K562 (cell line): ENCODE results near the gene PTPN1. TPM values are rescaled to one million over a fixed set of nuclear protein-coding genes. Genes with fewer than 3 reads are reported as not detected.

ENCODE experiments used
- ATAC-seq: fragments of 200-7000 bp; cut with Tn5 transposase; 3 replicates; pipeline ENCODE4 v1.9.1; 2020; ENCODE audit warnings: moderate library complexity
- BruUV-seq: library from RNA; stranded (reverse); fragments of 400-500 nt; replicated peaks from 2 replicates; lab custom pipeline; 2021; lab: Mats Ljungman, UMichigan
- CTCF ChIA-PET: fragments of 300-600 bp; formaldehyde crosslinking; extraction: SDS; loops from one replicate; lab custom pipeline; 2021; ENCODE audit warnings: low intra/inter-chr PET ratio; lab: Yijun Ruan, JAX
- POLR2A ChIA-PET: fragments of 300-600, 350-650 bp; sonication (Branson Sonifier 250); formaldehyde crosslinking; extraction: SDS; loops from one replicate; lab custom pipeline; 2021; ENCODE audit warnings: antibody characterized with exemption, inconsistent platforms; lab: Yijun Ruan, JAX
- DNase-seq, 4 experiments: peaks; one replicate each; pipeline versions ENCODE4 v3.0.0 to v3.0.0-alpha.2; 2011 to 2018; ENCODE audit warnings: low spot score in 3 of 4, mixed read lengths in 3 of 4; ENCODE audit errors: extremely low read depth in 1 of 4
- FAIRE-seq: peaks from 2 replicates; lab custom pipeline; 2011; peaks lifted over from hg19 to GRCh38; lab: Jason Lieb, UNC
- H2AFZ ChIP-seq: 2 replicates; pipeline ENCODE4 v1.6.0; 2011; ENCODE audit warnings: low read depth, low read length, control low read depth, inconsistent platforms
- H3K27ac ChIP-seq: fragments of 200-600 bp; 3 replicates; pipeline ENCODE4 v1.8.0; 2011; ENCODE audit warnings: low read depth, mild to moderate bottlenecking, control low read depth, inconsistent platforms, low read length, moderate library complexity, mixed read lengths; ENCODE audit errors: extremely low read depth
- H3K27me3 ChIP-seq, 2 experiments: fragments of 300-600 bp in 1 of 2; 2 replicates in 1 of 2; 3 replicates in 1 of 2; pipeline versions ENCODE4 v1.6.0 to v1.8.0; 2011; ENCODE audit warnings: inconsistent platforms in 2 of 2, low read length in 2 of 2, mild to moderate bottlenecking in 1 of 2, mixed read lengths in 1 of 2, moderate library complexity in 1 of 2; ENCODE audit not compliant: control insufficient read depth in 2 of 2, insufficient read depth in 2 of 2
- H3K36me3 ChIP-seq: fragments of 300-600 bp; 3 replicates; pipeline ENCODE4 v1.8.0; 2011; ENCODE audit warnings: mild to moderate bottlenecking, low read length, inconsistent platforms; ENCODE audit not compliant: control insufficient read depth, insufficient read depth
- H3K4me1 ChIP-seq, 2 experiments: fragments of 200-600 bp in 1 of 2; replicated peaks in 1 of 2; 2 replicates in 1 of 2; 3 replicates in 1 of 2; pipeline versions ENCODE4 v1.5.1 to v1.8.0; 2011; ENCODE audit warnings: inconsistent platforms in 2 of 2, low read length in 2 of 2, mild to moderate bottlenecking in 1 of 2, mixed read lengths in 1 of 2, moderate library complexity in 1 of 2; ENCODE audit not compliant: control insufficient read depth in 2 of 2, insufficient read depth in 2 of 2
- H3K4me2 ChIP-seq: 2 replicates; pipeline ENCODE4 v1.6.1; 2011; ENCODE audit warnings: low read length, control low read depth, inconsistent platforms, mixed read lengths; ENCODE audit not compliant: insufficient read depth
- H3K4me3 ChIP-seq: fragments of 200-600 bp; sonication (generic), shearing (Covaris generic); 2 replicates; pipeline ENCODE4 v1.5.1; 2016; ENCODE audit warnings: control low read depth, inconsistent platforms
- H3K79me2 ChIP-seq: fragments of 200-600 bp; 3 replicates; pipeline ENCODE4 v1.8.0; 2011; ENCODE audit warnings: low read length, inconsistent platforms; ENCODE audit not compliant: control insufficient read depth, insufficient read depth
- H3K9ac ChIP-seq, 2 experiments: 2 replicates each; pipeline versions ENCODE4 v1.6.0 to v1.6.1; 2011; ENCODE audit warnings: low read depth in 2 of 2, low read length in 2 of 2, control low read depth in 1 of 2, inconsistent platforms in 1 of 2, mild to moderate bottlenecking in 1 of 2, mixed read lengths in 1 of 2; ENCODE audit not compliant: insufficient read depth in 1 of 2
- H3K9me1 ChIP-seq: one replicate; pipeline ENCODE4 v1.6.0; 2011; ENCODE audit warnings: inconsistent platforms, mild to moderate bottlenecking, low read length, moderate library complexity; ENCODE audit not compliant: control insufficient read depth, insufficient read depth
- H3K9me3 ChIP-seq: replicated peaks from 2 replicates; pipeline ENCODE4 v1.5.1; 2011; ENCODE audit warnings: low read depth, low read length, inconsistent platforms; ENCODE audit not compliant: control insufficient read depth, insufficient read depth
- H4K20me1 ChIP-seq: replicated peaks from 2 replicates; pipeline ENCODE4 v1.6.1; 2011; ENCODE audit warnings: low read length, inconsistent platforms, mixed read lengths; ENCODE audit not compliant: control insufficient read depth, insufficient read depth
- ARID2 ChIP-seq: fragments of 450-650 bp; IDR thresholded peaks from 2 replicates; pipeline ENCODE4 v1.6.1; 2017; ENCODE audit warnings: antibody characterized with exemption, mild to moderate bottlenecking
- CBX8 ChIP-seq: fragments of 200-600 bp; sonication (generic); IDR thresholded peaks from 2 replicates; pipeline ENCODE4 v1.6.1; 2012; ENCODE audit warnings: borderline replicate concordance, mixed run types, low read depth, mild to moderate bottlenecking, moderate library complexity, mixed read lengths, low read length, control low read depth, inconsistent platforms; ENCODE audit not compliant: poor library complexity, severe bottlenecking; ENCODE audit errors: extremely low read depth
- FIP1L1 ChIP-seq: fragments of 200-400 bp; formaldehyde crosslinking; IDR thresholded peaks from 2 replicates; pipeline ENCODE4 v1.6.1; 2018; ENCODE audit warnings: mild to moderate bottlenecking, low read depth, low read length; ENCODE audit not compliant: poor library complexity, severe bottlenecking
- SETDB1 ChIP-seq: IDR thresholded peaks from one replicate; pipeline ENCODE4 v1.6.1; 2012; ENCODE audit warnings: low read length, control low read depth, inconsistent platforms
- SMARCA4 ChIP-seq: fragments of 450-650 bp; IDR thresholded peaks from 2 replicates; pipeline ENCODE4 v1.6.1; 2016
- ZNF24 ChIP-seq: fragments of 450-650 bp; IDR thresholded peaks from 2 replicates; pipeline ENCODE4 v1.6.1; 2016
- ZNF696 ChIP-seq: fragments of 250-450 bp; sonication (Bioruptor Pico); conservative IDR thresholded peaks from 2 replicates; pipeline ENCODE4 v1.4.0; 2020; ENCODE audit warnings: mild to moderate bottlenecking, moderate library complexity
- WGBS: fragments of 100-300 bp; shearing (Covaris generic); methylation state at CpG from one replicate; pipeline ENCODE4 v1.1.6; 2016; ENCODE audit warnings: low coverage, mixed read lengths; ENCODE audit not compliant: insufficient coverage; ENCODE audit errors: missing lambda C conversion rate; 5-methylcytosine and 5-hydroxymethylcytosine counted together
- in situ Hi-C: fragments of 300-500 bp; cut with MboI; formaldehyde crosslinking; loops from 4 replicates; pipeline ENCODE4 v1.15.0; 2018; ENCODE audit warnings: inconsistent platforms, mixed read lengths
- intact Hi-C: fragments of 100-400 bp; cut with micrococcal nuclease; formaldehyde crosslinking; loops from 2 replicates; pipeline ENCODE4 v1.14.2; 2022
- polyA plus RNA-seq, 8 experiments: library from polyadenylated mRNA; depleted of rRNA in 4 of 8; stranded (reverse) in 5 of 8; unstranded in 3 of 8; fragments of >200 nt; fragmentation: Nextera tagmentation in 2 of 8; fragmentation: Illumina TruSeq in 1 of 8; extraction: Ambion mirVana in 2 of 8; extraction: Trizol in 1 of 8; gene quantifications; 2 replicates each; pipeline versions ENCODE4 v1.2.1 to v1.2.3, GENCODE V29; 2011 to 2014; ENCODE audit warnings: inconsistent platforms in 1 of 8, missing spikeins in 1 of 8
- total RNA-seq, 7 experiments: library from RNA; depleted of rRNA in 6 of 7; stranded (reverse); fragments of >200 nt in 6 of 7; fragmentation: Illumina TruSeq in 2 of 7; extraction: Trizol in 2 of 7; gene quantifications; 2 replicates each; pipeline versions ENCODE4 v1.2.1 to v1.2.3, GENCODE V29; 2011 to 2021; ENCODE audit warnings: low replicate concordance in 1 of 7
- TF ChIP-seq, protein P1 (sequence below), 3 experiments: IDR thresholded peaks in 2 of 3; conservative IDR thresholded peaks in 1 of 3; 2 replicates each; pipeline ENCODE4 v1.5.1; 2011 to 2012; ENCODE audit warnings: low read length in 3 of 3, mild to moderate bottlenecking in 3 of 3, control low read depth in 2 of 3, improper control_type of control experiment in 1 of 3, inconsistent platforms in 1 of 3, low read depth in 1 of 3, mixed read lengths in 1 of 3, moderate library complexity in 1 of 3; ENCODE audit not compliant: insufficient read depth in 2 of 3
- TF ChIP-seq, protein P2 (sequence below): IDR thresholded peaks from 3 replicates; pipeline ENCODE4 v1.6.1; 2011; ENCODE audit warnings: borderline replicate concordance, mild to moderate bottlenecking; ENCODE audit not compliant: insufficient read length, insufficient read depth

Gene PTPN1
- total and polyA plus RNA-seq, 9 of the 15 experiments (the other 6 are each of a cell fraction or from before 2014, with no cell fraction given): 11.0 to 85.3 (median 54.0) TPM

DNA sequence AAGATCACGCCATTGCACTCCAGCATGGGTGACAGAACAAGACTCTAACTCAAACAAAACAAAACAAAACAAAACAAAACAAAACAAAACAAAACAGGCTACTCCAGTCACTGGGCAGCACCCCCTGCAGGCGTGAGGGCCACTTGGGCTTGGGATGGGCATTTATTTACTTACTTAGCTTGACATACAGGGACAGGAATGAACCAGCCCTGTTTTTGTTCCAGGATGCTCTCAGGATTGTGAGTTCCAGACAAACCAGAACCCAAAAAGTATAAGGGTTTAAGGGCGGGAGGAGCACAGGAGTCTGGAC lies 4.0 kb upstream of the PTPN1 start:
- Histone ChIP-seq H3K9me1 (no peaks in the 10 kb centered on the region), H4K20me1 (peaks cover 6% of the 10 kb centered on the region), H3K9me3 (no peaks in the 10 kb centered on the region; the same call in 1 of the 2 replicates), H3K4me2 (no peak overlapping the region), H3K79me2 (peaks cover 14% of the 10 kb centered on the region), H3K27me3 (no peaks in the 10 kb centered on the region), H3K36me3 (no peaks in the 10 kb centered on the region), H3K4me3 (no peak overlapping the region), H3K4me1 (peaks cover 18 to 31% of the 10 kb centered on the region in 2 experiments), H3K27ac (no peak overlapping the region), H3K9ac (no peak overlapping the region), H2AFZ (peak overlapping the region; percentile 46; the same call in 1 of the 2 replicates)
- BruUV-seq: no TSS peak
- in situ Hi-C loops: no loop called here
- ChIA-PET POLR2A (interaction anchor here (0.6 to 0.7 kb wide), 3 partner anchors 19 to 523 kb away, joined by 3 read pairs; no protein-coding TSS in a partner anchor), CTCF (no interaction called here)
- intact Hi-C loops: no loop called here
- 65% methylated on average over 3 of the region's 3 CpGs for WGBS
- TF ChIP-seq, protein P1, sequence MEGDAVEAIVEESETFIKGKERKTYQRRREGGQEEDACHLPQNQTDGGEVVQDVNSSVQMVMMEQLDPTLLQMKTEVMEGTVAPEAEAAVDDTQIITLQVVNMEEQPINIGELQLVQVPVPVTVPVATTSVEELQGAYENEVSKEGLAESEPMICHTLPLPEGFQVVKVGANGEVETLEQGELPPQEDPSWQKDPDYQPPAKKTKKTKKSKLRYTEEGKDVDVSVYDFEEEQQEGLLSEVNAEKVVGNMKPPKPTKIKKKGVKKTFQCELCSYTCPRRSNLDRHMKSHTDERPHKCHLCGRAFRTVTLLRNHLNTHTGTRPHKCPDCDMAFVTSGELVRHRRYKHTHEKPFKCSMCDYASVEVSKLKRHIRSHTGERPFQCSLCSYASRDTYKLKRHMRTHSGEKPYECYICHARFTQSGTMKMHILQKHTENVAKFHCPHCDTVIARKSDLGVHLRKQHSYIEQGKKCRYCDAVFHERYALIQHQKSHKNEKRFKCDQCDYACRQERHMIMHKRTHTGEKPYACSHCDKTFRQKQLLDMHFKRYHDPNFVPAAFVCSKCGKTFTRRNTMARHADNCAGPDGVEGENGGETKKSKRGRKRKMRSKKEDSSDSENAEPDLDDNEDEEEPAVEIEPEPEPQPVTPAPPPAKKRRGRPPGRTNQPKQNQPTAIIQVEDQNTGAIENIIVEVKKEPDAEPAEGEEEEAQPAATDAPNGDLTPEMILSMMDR (IDR thresholded peaks at IDR 0.05 in 2 of 3, conservative IDR thresholded peaks at IDR 0.05 in 1 of 3; ENCODE audit: insufficient read depth in 2 of 3, low read depth in 1 of 3, low read length in 3 of 3): peak; percentile 21 to 35 (median 29); a peak in 2 of 6 replicates
- TF ChIP-seq ZNF696 (CRISPR knock-in tag) (no peak), FIP1L1 (no peak), ARID2 (0 out of 2 replicates have a peak, but pooled peaks have one; percentile 30), SMARCA4 (no peak), SETDB1 (no peak), ZNF24 (no peak), CBX8 (no peak)
- TF ChIP-seq, protein P2, sequence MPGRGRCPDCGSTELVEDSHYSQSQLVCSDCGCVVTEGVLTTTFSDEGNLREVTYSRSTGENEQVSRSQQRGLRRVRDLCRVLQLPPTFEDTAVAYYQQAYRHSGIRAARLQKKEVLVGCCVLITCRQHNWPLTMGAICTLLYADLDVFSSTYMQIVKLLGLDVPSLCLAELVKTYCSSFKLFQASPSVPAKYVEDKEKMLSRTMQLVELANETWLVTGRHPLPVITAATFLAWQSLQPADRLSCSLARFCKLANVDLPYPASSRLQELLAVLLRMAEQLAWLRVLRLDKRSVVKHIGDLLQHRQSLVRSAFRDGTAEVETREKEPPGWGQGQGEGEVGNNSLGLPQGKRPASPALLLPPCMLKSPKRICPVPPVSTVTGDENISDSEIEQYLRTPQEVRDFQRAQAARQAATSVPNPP: no peak
- no peak for ATAC-seq
- DNase-seq: no peak
- no peak for FAIRE-seq
